ENCODE results near the gene PRM2. TPM values are rescaled to one million over a fixed set of nuclear protein-coding genes. Genes with fewer than 3 reads are reported as not detected.

Gene PRM2
- total RNA-seq, 3 donors from 2014 or later: not detected

- TF ChIP-seq POLR2A (IDR thresholded peaks at IDR 0.05): no peak
- TF ChIP-seq POLR2AphosphoS5 (IDR thresholded peaks at IDR 0.05): no peak
- TF ChIP-seq CTCF (IDR thresholded peaks at IDR 0.05): no peak
- Histone ChIP-seq H3K4me3 (no peak overlapping the region), H3K36me3 (no peaks in the 10 kb centered on the region), H3K27me3 (no peaks in the 10 kb centered on the region), H3K27ac (no peak overlapping the region), H3K9me3 (no peaks in the 10 kb centered on the region), H3K4me1 (no peaks in the 10 kb centered on the region)
- no peak for DNase-seq (ENCODE audit: low spot score in 2 of 2)
- intact Hi-C loops (cut with DNase I; ENCODE audit: low total_unique reads): no loop called here
Observed at GRCh38 chr16:11242658-11243057, 33.6 kb downstream of the PRM2 start.

- H3K36me3 ChIP-seq: no peaks in the 10 kb centered on the region
- H3K4me1 ChIP-seq: no peaks in the 10 kb centered on the region
- intact Hi-C loops (cut with DNase I; ENCODE audit: low total_unique reads): no loop called here
- H3K27me3 ChIP-seq: no peaks in the 10 kb centered on the region
- TF ChIP-seq CTCF (IDR thresholded peaks at IDR 0.05): no peak
- TF ChIP-seq POLR2A (IDR thresholded peaks at IDR 0.05): no peak
- TF ChIP-seq POLR2AphosphoS5 (IDR thresholded peaks at IDR 0.05): no peak
- no peak for DNase-seq (ENCODE audit: low spot score in 2 of 2)
- no peak overlapping the region for H3K27ac ChIP-seq
- H3K9me3 ChIP-seq: no peaks in the 10 kb centered on the region
- H3K4me3 ChIP-seq: no peak overlapping the region
Observed at GRCh38 chr16:11241480-11242204, 34.6 kb downstream of the PRM2 start.

DNA sequence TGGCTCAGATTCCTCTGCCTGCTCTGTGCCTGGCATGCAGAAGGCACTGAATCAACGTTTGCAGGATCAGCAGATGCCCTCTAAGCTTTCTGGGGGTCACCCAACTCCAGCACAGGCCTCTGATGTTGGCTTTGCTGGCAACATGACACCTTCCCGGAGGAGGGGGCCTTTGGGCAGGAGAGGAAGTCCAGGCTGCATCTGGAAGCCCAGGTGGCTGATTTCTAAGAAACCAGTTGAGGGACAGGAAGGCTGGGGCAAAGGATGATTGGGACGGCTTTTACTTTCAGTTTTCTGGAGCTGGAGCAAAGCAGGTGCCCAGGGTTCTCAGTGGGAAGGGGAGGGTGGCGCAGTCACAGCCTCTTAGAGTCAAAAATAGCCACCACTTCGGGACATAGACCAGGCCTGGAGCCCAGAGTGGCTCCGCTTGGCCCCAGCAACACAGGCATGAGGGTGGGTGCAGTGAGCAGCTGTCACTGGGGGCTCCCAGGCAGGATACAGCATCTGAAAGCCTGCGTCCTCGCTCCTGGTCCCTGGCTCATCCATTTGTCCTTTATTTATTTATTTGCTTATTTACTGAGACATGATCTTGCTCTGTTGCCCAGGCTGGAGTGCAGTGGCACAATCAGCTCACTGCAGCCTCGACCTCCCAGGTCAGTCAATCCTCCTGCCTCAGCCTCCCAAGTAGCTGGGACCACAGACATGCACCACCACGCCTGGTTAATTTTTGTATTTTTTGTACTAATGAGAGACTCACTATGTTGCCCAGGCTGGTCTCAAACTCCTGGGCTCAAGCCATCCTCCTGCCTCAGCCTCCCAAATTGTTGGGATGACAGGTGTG is 35.4 kb downstream of the PRM2 start:
- H3K27ac ChIP-seq: no peak overlapping the region
- no peaks in the 10 kb centered on the region for H3K27me3 ChIP-seq
- TF ChIP-seq POLR2AphosphoS5 (IDR thresholded peaks at IDR 0.05) (no peak), POLR2A (IDR thresholded peaks at IDR 0.05) (no peak), CTCF (IDR thresholded peaks at IDR 0.05) (no peak)
- no peak overlapping the region for H3K4me3 ChIP-seq
- H3K36me3 ChIP-seq: no peaks in the 10 kb centered on the region
- no peaks in the 10 kb centered on the region for H3K9me3 ChIP-seq
- intact Hi-C loops (cut with DNase I; ENCODE audit: low total_unique reads): no loop called here
- no peaks in the 10 kb centered on the region for H3K4me1 ChIP-seq
- no peak for DNase-seq (ENCODE audit: low spot score in 2 of 2)

DNA sequence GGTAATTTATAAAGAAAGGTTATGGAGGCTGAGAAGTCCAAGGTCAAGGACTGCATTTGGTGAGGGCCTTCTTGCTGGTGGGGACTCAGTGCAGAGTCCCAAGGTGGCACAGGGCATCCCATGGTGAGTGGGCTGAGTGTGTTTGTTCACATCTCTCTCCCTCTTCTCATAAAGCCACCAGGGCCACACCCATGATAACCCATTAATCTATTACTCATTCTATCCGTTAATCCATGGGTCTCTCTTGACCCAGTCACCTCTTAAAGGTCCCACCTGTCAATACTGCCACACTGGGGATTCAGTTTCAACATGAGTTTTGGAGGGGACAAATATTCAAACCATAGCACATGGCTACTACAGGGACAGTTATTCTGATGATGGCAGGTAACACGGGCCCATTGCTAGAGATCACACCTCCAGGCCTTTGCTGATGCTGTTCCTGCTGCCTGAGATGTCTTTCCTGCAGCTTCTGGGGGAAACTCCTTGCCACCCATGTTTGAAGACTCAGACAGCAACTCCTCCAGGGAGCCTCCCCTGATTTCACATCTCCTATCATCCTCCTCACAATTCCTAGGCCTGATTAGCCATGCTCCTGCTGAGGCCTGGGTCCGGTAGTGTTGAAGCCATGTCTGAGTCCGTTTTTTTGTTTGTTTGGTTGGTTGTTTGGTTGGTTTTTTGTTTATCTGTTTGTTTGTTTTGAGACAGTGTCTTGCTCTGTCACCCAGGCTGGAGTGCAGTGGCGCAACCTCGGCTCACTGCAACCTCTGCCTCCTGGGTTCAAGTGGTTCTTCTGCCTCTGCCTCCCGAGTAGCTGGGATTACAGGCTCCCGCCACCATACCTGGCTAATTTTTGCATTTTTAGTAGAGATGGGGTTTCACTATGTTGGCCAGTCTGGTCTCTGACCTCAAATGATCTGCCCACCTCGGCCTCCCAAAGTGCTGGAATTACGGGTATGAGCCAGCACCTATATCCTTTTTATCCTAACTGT is 36.3 kb downstream of the PRM2 start:
- intact Hi-C loops (cut with DNase I; ENCODE audit: low total_unique reads): loop anchor here (2.0 kb wide), 1 partner anchor 33 kb away; no protein-coding TSS in a partner anchor
- H3K4me3 ChIP-seq: no peak overlapping the region
- TF ChIP-seq POLR2A (IDR thresholded peaks at IDR 0.05) (no peak), CTCF (IDR thresholded peaks at IDR 0.05) (no peak), POLR2AphosphoS5 (IDR thresholded peaks at IDR 0.05) (no peak)

More for the DNA sequence above, 36.3 kb downstream of the PRM2 start:
- H3K9me3 ChIP-seq: no peaks in the 10 kb centered on the region
- H3K4me1 ChIP-seq: no peaks in the 10 kb centered on the region
- H3K27ac ChIP-seq: no peak overlapping the region
- H3K27me3 ChIP-seq: no peaks in the 10 kb centered on the region
- H3K36me3 ChIP-seq: no peaks in the 10 kb centered on the region
- DNase-seq (ENCODE audit: low spot score in 2 of 2): no peak

Data from breast epithelium (tissue), 4 donors.